ENCODE data around the gene SEMA4A.

DNA sequence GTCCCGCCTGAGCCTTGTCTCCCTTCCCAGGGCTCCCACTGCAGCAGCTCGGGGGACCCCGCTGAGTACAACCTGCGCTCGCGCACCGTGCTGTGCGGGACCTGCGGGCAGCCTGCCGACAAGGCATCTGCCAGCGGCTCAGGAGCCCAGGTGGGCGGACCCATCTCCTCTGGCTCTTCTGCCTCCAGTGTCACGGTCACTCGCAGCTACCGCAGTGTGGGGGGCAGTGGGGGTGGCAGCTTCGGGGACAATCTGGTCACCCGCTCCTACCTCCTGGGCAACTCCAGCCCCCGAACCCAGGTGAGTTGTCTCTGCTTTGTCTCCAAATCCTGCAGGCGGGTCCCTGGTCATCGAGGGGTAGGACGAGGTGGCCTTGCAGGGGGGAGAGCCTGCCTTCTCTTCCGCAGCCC lies 14.9 kb upstream of the SEMA4A start:
- no peak for TF ChIP-seq CTCF (IDR thresholded peaks at IDR 0.05)
- TF ChIP-seq POLR2A (IDR thresholded peaks at IDR 0.05): no peak

Data from body of pancreas (tissue), 4 donors.